NOMO-1 treated with DMSO at 0.1 percent for 48 hours (cell line): Measurements from ENCODE around the gene NCKAP1.
"Not testable (repeated sequence)": the region's sequence is repeated elsewhere in the genome, so short reads cannot be mapped to it uniquely, and the experiment has no call there.

Source experiments
- DNase-seq: peaks from one replicate; lab custom pipeline; 2025; ENCODE audit not compliant: unreplicated experiment; lab: John Stamatoyannopoulos, UW

NCKAP1 gene

GRCh38 chr2:182912518-182912915, 125.7 kb downstream of the NCKAP1 start:
- DNase-seq, result no peak

GRCh38 chr2:182911813-182912517, 126.3 kb downstream of the NCKAP1 start:
- no peak for DNase-seq

- no peak for DNase-seq
Measured at GRCh38 chr2:182910965-182911364, 127.3 kb downstream of the NCKAP1 start.

GRCh38 chr2:182907081-182907830, 131.0 kb downstream of the NCKAP1 start:
- DNase-seq, result no peak

GRCh38 chr2:182906454-182906853, 131.8 kb downstream of the NCKAP1 start:
- DNase-seq, result no peak

- no peak for DNase-seq
Measured at GRCh38 chr2:182904844-182905243, 133.4 kb downstream of the NCKAP1 start.

- no peak for DNase-seq
Measured at GRCh38 chr2:182903566-182903965, 134.7 kb downstream of the NCKAP1 start.

- no peak for DNase-seq
Measured at GRCh38 chr2:182901748-182902147, 136.5 kb downstream of the NCKAP1 start.

GRCh38 chr2:182898718-182899117, 139.5 kb downstream of the NCKAP1 start:
- no peak for DNase-seq

- DNase-seq, result no peak
Measured at GRCh38 chr2:182897137-182897536, 141.1 kb downstream of the NCKAP1 start.

- DNase-seq, result no peak
Measured at GRCh38 chr2:182895798-182896197, 142.5 kb downstream of the NCKAP1 start.

GRCh38 chr2:182895169-182895568, 143.1 kb downstream of the NCKAP1 start:
- DNase-seq, result no peak

GRCh38 chr2:182894174-182894573, 144.1 kb downstream of the NCKAP1 start:
- DNase-seq, result no peak

- DNase-seq, result no peak
Measured at GRCh38 chr2:182893666-182894065, 144.6 kb downstream of the NCKAP1 start.

GRCh38 chr2:182893035-182893434, 145.2 kb downstream of the NCKAP1 start:
- DNase-seq, result not testable (repeated sequence)

GRCh38 chr2:182891611-182892010, 146.6 kb downstream of the NCKAP1 start:
- no peak for DNase-seq

GRCh38 chr2:182890773-182891378, 147.4 kb downstream of the NCKAP1 start:
- DNase-seq, result no peak

- no peak for DNase-seq
Measured at GRCh38 chr2:182890305-182890704, 148.0 kb downstream of the NCKAP1 start.

- DNase-seq, result no peak
Measured at GRCh38 chr2:182887753-182888415, 150.4 kb downstream of the NCKAP1 start.

- DNase-seq, result no peak
Measured at GRCh38 chr2:182887093-182887492, 151.2 kb downstream of the NCKAP1 start.

GRCh38 chr2:182885771-182886170, 152.5 kb downstream of the NCKAP1 start:
- no peak for DNase-seq

- no peak for DNase-seq
Measured at GRCh38 chr2:182883451-182883850, 154.8 kb downstream of the NCKAP1 start.
